Activated CD8-positive, alpha-beta memory T cell treated with anti-CD3 and anti-CD28 coated beads for 1 hour (primary cell): ENCODE results near the gene VGLL4.
"Not testable (repeated sequence)": the region's sequence is repeated elsewhere in the genome, so short reads cannot be mapped to it uniquely, and the experiment has no call there.

Experiments used
- DNase-seq, 2 donors: peaks; one replicate each; pipeline ENCODE4 v3.0.0-alpha.2; 2020; ENCODE audit warnings: low read depth in 1 of 2; ENCODE audit errors: extremely low read depth in 1 of 2

VGLL4 gene

GRCh38 chr3:11536132-11536935, 107.4 kb downstream of the VGLL4 start:
- DNase-seq: no peak

GRCh38 chr3:11535243-11535960, 108.3 kb downstream of the VGLL4 start:
- DNase-seq: no peak

GRCh38 chr3:11534793-11535101, 109.0 kb downstream of the VGLL4 start:
- DNase-seq: no peak

- no peak for DNase-seq
Observed at GRCh38 chr3:11534011-11534792, 109.5 kb downstream of the VGLL4 start.

GRCh38 chr3:11532931-11533391, 110.8 kb downstream of the VGLL4 start:
- DNase-seq: no peak

GRCh38 chr3:11530153-11530721, 113.5 kb downstream of the VGLL4 start:
- no peak for DNase-seq

- no peak for DNase-seq
Observed at GRCh38 chr3:11529281-11529680, 114.4 kb downstream of the VGLL4 start.

- not testable (repeated sequence) for DNase-seq
Observed at GRCh38 chr3:11526121-11526520, 117.6 kb downstream of the VGLL4 start.

- no peak for DNase-seq
Observed at GRCh38 chr3:11523572-11524101, 120.1 kb downstream of the VGLL4 start.

- no peak for DNase-seq
Observed at GRCh38 chr3:11522953-11523571, 120.7 kb downstream of the VGLL4 start.

GRCh38 chr3:11522398-11522715, 121.4 kb downstream of the VGLL4 start:
- DNase-seq: no peak

- no peak for DNase-seq
Observed at GRCh38 chr3:11521167-11521566, 122.5 kb downstream of the VGLL4 start.

- DNase-seq: no peak
Observed at GRCh38 chr3:11517601-11518000, 126.1 kb downstream of the VGLL4 start.

GRCh38 chr3:11514191-11514821, 129.4 kb downstream of the VGLL4 start:
- no peak for DNase-seq

- no peak for DNase-seq
Observed at GRCh38 chr3:11513817-11514135, 129.9 kb downstream of the VGLL4 start.

GRCh38 chr3:11513125-11513816, 130.4 kb downstream of the VGLL4 start:
- DNase-seq: not testable (repeated sequence)

GRCh38 chr3:11511606-11512005, 132.1 kb downstream of the VGLL4 start:
- not testable (repeated sequence) for DNase-seq

- no peak for DNase-seq
Observed at GRCh38 chr3:11510356-11510755, 133.4 kb downstream of the VGLL4 start.

GRCh38 chr3:11510001-11510340, 133.7 kb downstream of the VGLL4 start:
- no peak for DNase-seq
